Measurements from ENCODE around the gene APLN.

APLN gene

DNA sequence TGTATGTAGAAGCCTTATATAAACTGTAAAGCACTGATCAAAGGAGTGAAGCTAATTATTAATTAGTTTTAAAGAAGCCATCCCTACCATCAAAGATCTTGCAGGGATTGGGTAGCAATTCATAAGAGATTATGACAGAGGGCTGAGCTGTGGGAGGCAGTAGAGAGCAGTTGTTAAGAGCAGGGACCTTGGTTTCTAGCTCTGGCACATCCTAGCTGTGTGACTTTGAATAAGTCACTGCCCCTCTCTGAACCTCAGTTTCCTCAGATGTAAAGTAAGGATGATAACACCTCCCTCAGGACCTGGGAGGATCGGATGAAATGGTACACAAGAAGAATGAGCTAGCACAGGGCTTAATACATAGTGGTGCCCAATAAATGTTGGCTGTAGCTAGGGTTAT, 45.4 kb downstream of the APLN start:
- no peak overlapping the region for H3K4me3 ChIP-seq (ENCODE audit: low read depth, low read length)
- no peak for DNase-seq (ENCODE audit: low read depth)
- TF ChIP-seq, protein P1, sequence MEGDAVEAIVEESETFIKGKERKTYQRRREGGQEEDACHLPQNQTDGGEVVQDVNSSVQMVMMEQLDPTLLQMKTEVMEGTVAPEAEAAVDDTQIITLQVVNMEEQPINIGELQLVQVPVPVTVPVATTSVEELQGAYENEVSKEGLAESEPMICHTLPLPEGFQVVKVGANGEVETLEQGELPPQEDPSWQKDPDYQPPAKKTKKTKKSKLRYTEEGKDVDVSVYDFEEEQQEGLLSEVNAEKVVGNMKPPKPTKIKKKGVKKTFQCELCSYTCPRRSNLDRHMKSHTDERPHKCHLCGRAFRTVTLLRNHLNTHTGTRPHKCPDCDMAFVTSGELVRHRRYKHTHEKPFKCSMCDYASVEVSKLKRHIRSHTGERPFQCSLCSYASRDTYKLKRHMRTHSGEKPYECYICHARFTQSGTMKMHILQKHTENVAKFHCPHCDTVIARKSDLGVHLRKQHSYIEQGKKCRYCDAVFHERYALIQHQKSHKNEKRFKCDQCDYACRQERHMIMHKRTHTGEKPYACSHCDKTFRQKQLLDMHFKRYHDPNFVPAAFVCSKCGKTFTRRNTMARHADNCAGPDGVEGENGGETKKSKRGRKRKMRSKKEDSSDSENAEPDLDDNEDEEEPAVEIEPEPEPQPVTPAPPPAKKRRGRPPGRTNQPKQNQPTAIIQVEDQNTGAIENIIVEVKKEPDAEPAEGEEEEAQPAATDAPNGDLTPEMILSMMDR (IDR thresholded peaks at IDR 0.05; ENCODE audit: control insufficient read depth, extremely low read depth, insufficient read depth) = no peak

DNA sequence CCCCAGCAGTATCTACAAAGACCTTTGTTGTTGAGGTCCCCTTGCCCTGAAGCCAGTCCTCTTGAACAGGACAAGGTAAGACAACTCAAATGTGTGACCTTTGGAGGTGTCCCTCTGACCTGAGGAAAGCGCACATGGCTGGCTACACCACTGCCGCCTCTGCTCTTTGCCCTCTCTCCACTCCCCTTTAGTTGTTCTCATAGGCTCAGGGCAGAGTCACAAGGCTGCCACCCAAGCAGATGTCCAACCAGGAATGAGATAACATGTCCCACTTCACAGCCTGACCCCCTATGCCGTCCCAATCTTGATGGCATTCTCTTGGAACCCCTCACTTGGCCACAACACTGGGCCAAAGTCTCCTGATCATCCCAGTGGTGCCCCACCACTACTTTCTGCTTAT, 46.3 kb downstream of the APLN start:
- TF ChIP-seq, protein P1 (IDR thresholded peaks at IDR 0.05; ENCODE audit: control insufficient read depth, extremely low read depth, insufficient read depth) = no peak
- H3K4me3 ChIP-seq (ENCODE audit: low read depth, low read length) = no peak overlapping the region

DNA sequence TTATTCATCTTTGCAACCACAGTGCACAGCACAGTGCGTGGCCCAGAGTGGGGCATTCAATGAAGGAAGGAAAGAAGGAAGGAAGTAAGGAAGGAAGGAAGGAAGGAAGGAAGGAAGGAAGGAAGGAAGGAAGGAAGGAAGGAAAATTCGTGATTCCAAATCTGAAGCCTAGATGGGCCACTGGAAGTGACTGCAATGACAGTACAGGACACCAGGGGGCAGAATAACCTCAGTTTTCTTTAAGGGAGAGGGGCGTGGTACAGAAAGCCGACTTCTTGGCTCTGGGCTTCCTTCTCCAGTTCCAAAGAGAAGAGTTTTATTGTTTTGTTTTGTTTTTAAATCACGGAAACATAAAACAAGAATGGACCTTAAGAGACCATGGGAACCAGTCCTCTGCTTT, 47.8 kb downstream of the APLN start:
- no peak overlapping the region for H3K4me3 ChIP-seq (ENCODE audit: low read depth, low read length)
- TF ChIP-seq, protein P1 (IDR thresholded peaks at IDR 0.05; ENCODE audit: control insufficient read depth, extremely low read depth, insufficient read depth) = peak; percentile 59
- no peak for DNase-seq (ENCODE audit: low read depth)

More for the DNA sequence above, 46.3 kb downstream of the APLN start:
- no peak for DNase-seq (ENCODE audit: low read depth)

DNA sequence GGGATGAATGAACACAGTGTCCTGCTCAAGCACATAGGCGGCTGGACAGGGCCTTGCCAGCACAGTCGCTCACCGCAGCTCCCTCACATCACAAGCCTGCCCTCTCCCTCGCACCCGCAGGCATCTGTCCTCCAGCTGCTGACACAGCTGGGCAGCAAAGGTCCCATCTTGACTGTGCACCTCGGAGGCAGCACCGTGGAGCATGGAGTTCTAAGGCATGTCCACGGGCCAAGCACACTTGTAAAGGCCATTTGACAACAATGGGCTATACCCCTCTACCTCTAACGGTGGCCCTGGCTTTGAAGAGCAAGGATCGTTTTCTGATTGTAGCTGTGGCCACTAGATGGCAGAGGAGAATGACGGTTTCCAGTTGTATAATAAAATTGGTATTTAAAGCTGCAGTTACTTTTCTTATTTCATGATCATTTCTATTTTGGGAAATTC, 53.8 kb downstream of the APLN start:
- TF ChIP-seq, protein P1 (IDR thresholded peaks at IDR 0.05; ENCODE audit: control insufficient read depth, extremely low read depth, insufficient read depth) = peak; percentile 57
- H3K4me3 ChIP-seq (ENCODE audit: low read depth, low read length) = no peak overlapping the region
- DNase-seq (ENCODE audit: low read depth) = no peak

DNA sequence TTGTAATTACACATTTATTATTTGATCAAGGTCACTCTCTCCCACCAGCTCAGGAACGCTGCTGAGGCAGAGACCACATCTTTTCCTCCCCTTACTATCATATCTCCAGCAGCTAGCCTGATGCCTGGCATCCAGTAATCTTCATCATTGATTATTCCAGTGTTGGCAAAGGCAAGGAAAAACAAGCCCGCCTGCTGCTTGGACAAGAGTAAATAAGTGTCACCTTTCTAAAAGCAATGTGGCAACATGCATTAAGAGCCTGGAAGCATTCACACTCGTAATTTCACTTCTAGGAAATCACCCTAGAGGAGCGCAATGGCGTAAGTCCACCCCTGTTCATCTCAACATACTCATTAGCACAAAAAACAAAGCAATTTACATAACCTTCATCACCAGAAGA, 54.8 kb downstream of the APLN start:
- H3K4me3 ChIP-seq (ENCODE audit: low read depth, low read length) = no peak overlapping the region
- DNase-seq (ENCODE audit: low read depth) = no peak
- TF ChIP-seq, protein P1 (IDR thresholded peaks at IDR 0.05; ENCODE audit: control insufficient read depth, extremely low read depth, insufficient read depth) = no peak

DNA sequence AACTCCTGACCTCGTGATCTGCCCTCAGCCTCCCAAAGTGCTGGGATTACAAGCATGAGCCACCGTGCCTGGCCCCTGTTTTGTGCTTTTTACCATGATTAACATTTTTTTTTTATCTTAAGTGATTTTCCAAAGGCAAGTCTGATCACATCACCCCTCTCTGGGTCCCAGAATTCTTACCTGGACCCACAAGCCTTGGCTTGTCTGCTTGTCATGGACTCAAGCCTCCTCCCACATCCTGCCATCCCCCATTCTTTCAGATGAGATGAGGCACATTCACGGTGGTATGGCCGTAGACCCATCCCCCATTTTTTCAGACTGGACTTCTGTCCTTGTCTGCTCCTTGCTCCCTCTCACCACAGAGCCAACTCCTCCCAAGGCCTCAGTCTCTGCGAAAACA, 55.3 kb downstream of the APLN start:
- no peak for DNase-seq (ENCODE audit: low read depth)
- TF ChIP-seq, protein P1 (IDR thresholded peaks at IDR 0.05; ENCODE audit: control insufficient read depth, extremely low read depth, insufficient read depth) = no peak
- no peak overlapping the region for H3K4me3 ChIP-seq (ENCODE audit: low read depth, low read length)

DNA sequence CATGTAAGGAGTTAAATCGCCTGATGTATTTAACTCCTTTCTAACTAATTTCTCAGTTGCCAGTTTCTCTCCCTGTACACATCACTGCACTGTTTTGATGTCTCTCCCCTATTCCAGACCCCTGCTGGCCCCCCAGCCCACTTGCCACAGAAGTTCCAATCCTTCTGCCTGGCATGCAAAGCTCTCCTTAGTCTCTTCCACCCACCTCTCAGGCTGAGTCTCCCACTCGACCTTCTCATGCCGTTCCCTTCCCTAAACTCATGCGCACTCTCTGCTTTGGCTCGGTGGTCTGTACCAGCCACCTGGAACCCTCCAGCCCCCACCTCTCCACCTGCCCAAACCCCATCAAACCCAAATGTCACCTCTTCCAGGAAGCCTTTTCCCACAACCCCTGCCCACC, 56.9 kb downstream of the APLN start:
- TF ChIP-seq, protein P1 (IDR thresholded peaks at IDR 0.05; ENCODE audit: control insufficient read depth, extremely low read depth, insufficient read depth) = no peak
- no peak overlapping the region for H3K4me3 ChIP-seq (ENCODE audit: low read depth, low read length)
- DNase-seq (ENCODE audit: low read depth) = no peak

All from LNCaP clone FGC (cell line).